Fibroblast of lung (primary cell): ENCODE measurements around the gene KDM2B.

Experiments
- CTCF ChIP-seq, 2 donors: IDR thresholded peaks in 1 of 2; conservative IDR thresholded peaks in 1 of 2; 1 replicate in 1 of 2; 2 replicates in 1 of 2; pipeline ENCODE4 v1.5.1; 2011 to 2012; ENCODE audit warnings: low read length in 2 of 2, control low read depth in 1 of 2, inconsistent platforms in 1 of 2, low read depth in 1 of 2, mild to moderate bottlenecking in 1 of 2
- EZH2 ChIP-seq: IDR thresholded peaks from 2 replicates; pipeline ENCODE4 v1.5.1; 2012; ENCODE audit warnings: low read length, control low read depth, mild to moderate bottlenecking; ENCODE audit errors: missing control alignments

- no peak for TF ChIP-seq CTCF (conservative IDR thresholded peaks at IDR 0.05 in 1 of 2, IDR thresholded peaks at IDR 0.05 in 1 of 2; ENCODE audit: low read depth in 1 of 2, low read length in 2 of 2)
- TF ChIP-seq EZH2, result no peak
Observed at GRCh38 chr12:121608301-121608700, 27.5 kb upstream of the KDM2B start.
